Suprapubic skin (tissue), 4 donors: Measurements from ENCODE around the gene CNTN6.

Source experiments
- POLR2A ChIP-seq, 2 donors: fragments of 450-650 bp; IDR thresholded peaks; one replicate each; pipeline ENCODE4 v1.6.1; 2017; ENCODE audit warnings: antibody characterized with exemption in 2 of 2, mild to moderate bottlenecking in 2 of 2, moderate library complexity in 2 of 2
- POLR2AphosphoS5 ChIP-seq, 3 donors: sonication (generic); formaldehyde crosslinking; IDR thresholded peaks; one replicate each; pipeline ENCODE4 v1.6.1; 2017; ENCODE audit warnings: antibody characterized with exemption in 3 of 3
- TF ChIP-seq, protein P1 (sequence below), 2 donors: fragments of 200-600 bp in 1 of 2; fragments of 450-650 bp in 1 of 2; sonication (generic) in 1 of 2; IDR thresholded peaks; one replicate each; pipeline ENCODE4 v1.5.1; 2016 to 2019; ENCODE audit warnings: antibody characterized with exemption in 2 of 2, mild to moderate bottlenecking in 1 of 2, moderate library complexity in 1 of 2

- TF ChIP-seq, protein P1, sequence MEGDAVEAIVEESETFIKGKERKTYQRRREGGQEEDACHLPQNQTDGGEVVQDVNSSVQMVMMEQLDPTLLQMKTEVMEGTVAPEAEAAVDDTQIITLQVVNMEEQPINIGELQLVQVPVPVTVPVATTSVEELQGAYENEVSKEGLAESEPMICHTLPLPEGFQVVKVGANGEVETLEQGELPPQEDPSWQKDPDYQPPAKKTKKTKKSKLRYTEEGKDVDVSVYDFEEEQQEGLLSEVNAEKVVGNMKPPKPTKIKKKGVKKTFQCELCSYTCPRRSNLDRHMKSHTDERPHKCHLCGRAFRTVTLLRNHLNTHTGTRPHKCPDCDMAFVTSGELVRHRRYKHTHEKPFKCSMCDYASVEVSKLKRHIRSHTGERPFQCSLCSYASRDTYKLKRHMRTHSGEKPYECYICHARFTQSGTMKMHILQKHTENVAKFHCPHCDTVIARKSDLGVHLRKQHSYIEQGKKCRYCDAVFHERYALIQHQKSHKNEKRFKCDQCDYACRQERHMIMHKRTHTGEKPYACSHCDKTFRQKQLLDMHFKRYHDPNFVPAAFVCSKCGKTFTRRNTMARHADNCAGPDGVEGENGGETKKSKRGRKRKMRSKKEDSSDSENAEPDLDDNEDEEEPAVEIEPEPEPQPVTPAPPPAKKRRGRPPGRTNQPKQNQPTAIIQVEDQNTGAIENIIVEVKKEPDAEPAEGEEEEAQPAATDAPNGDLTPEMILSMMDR (IDR thresholded peaks at IDR 0.05): no peak
- TF ChIP-seq POLR2A (IDR thresholded peaks at IDR 0.05): no peak
- no peak for TF ChIP-seq POLR2AphosphoS5 (IDR thresholded peaks at IDR 0.05)
Observed at GRCh38 chr3:1421577-1421976, 328.8 kb downstream of the CNTN6 start.
